IMR-90 (cell line): ENCODE data around the gene COQ4. TPM values are rescaled to one million over a fixed set of nuclear protein-coding genes. Genes with fewer than 3 reads are reported as not detected.

Source experiments
- ATAC-seq: fragments of 200-7000 bp; cut with Tn5 transposase; 2 replicates; pipeline ENCODE4 v1.9.1; 2020; ENCODE audit warnings: low read depth, mild to moderate bottlenecking, moderate library complexity
- BruUV-seq: library from RNA; stranded (reverse); fragments of 400-500 nt; replicated peaks from 2 replicates; lab custom pipeline; 2021; lab: Mats Ljungman, UMichigan
- CTCF ChIA-PET: fragments of 300-600 bp; formaldehyde crosslinking; extraction: SDS; loops from one replicate; lab custom pipeline; 2021; ENCODE audit warnings: antibody characterized with exemption; lab: Yijun Ruan, JAX
- POLR2A ChIA-PET: fragments of 300-600 bp; sonication (Branson Sonifier 250); formaldehyde crosslinking; loops from one replicate; lab custom pipeline; 2022; ENCODE audit warnings: antibody characterized with exemption; ENCODE audit not compliant: unreplicated experiment; lab: Charles Lee
- DNase-seq: peaks from one replicate; pipeline ENCODE4 v3.0.0; 2013
- H2AFZ ChIP-seq: replicated peaks from 2 replicates; pipeline ENCODE3; 2013; ENCODE audit warnings: low read length, mild to moderate bottlenecking; ENCODE audit not compliant: poor library complexity
- H2AK5ac ChIP-seq: 2 replicates; pipeline ENCODE4 v1.6.1; 2013; ENCODE audit warnings: low read depth, low read length, inconsistent platforms
- H2AK9ac ChIP-seq: replicated peaks from 2 replicates; pipeline ENCODE3; 2013; ENCODE audit warnings: mild to moderate bottlenecking, low read depth, low read length, moderate library complexity; ENCODE audit not compliant: poor library complexity
- H2BK120ac ChIP-seq: 2 replicates; pipeline ENCODE4 v1.6.1; 2013; ENCODE audit warnings: low read depth, low read length, inconsistent platforms
- H2BK15ac ChIP-seq: 3 replicates; pipeline ENCODE4 v1.6.1; 2013; ENCODE audit warnings: low read depth, low read length, inconsistent platforms
- H2BK20ac ChIP-seq: 2 replicates; pipeline ENCODE4 v1.6.1; 2013; ENCODE audit warnings: low read depth, mild to moderate bottlenecking, inconsistent platforms, low read length, moderate library complexity
- H2BK5ac ChIP-seq: 2 replicates; pipeline ENCODE4 v1.6.1; 2013; ENCODE audit warnings: mild to moderate bottlenecking, low read depth, low read length, inconsistent platforms; ENCODE audit not compliant: poor library complexity, severe bottlenecking
- H3K14ac ChIP-seq: replicated peaks from 2 replicates; pipeline ENCODE4 v1.6.1; 2013; ENCODE audit warnings: low read depth, low read length, inconsistent platforms
- H3K18ac ChIP-seq: 2 replicates; pipeline ENCODE4 v1.6.1; 2013; ENCODE audit warnings: low read depth, low read length, control low read depth
- H3K23ac ChIP-seq: 2 replicates; pipeline ENCODE4 v1.6.1; 2013; ENCODE audit warnings: low read depth, low read length, inconsistent platforms
- H3K27ac ChIP-seq: 2 replicates; pipeline ENCODE4 v1.5.1; 2013; ENCODE audit warnings: mild to moderate bottlenecking, control low read depth, low read length; ENCODE audit not compliant: insufficient read depth
- H3K27me3 ChIP-seq: 2 replicates; pipeline ENCODE4 v1.6.1; 2013; ENCODE audit warnings: low read length; ENCODE audit not compliant: control insufficient read depth, insufficient read depth
- H3K36me3 ChIP-seq: 2 replicates; pipeline ENCODE4 v1.6.1; 2013; ENCODE audit warnings: low read length, mixed read lengths; ENCODE audit not compliant: control insufficient read depth, insufficient read depth
- H3K4ac ChIP-seq: 2 replicates; pipeline ENCODE4 v1.6.1; 2013; ENCODE audit warnings: low read depth, low read length, inconsistent platforms
- H3K4me1 ChIP-seq: 2 replicates; pipeline ENCODE4 v1.6.1; 2013; ENCODE audit warnings: low read length, mixed read lengths; ENCODE audit not compliant: control insufficient read depth, insufficient read depth
- H3K4me2 ChIP-seq: 2 replicates; pipeline ENCODE4 v1.6.1; 2013; ENCODE audit warnings: low read depth, mild to moderate bottlenecking, control low read depth, low read length, moderate library complexity
- H3K4me3 ChIP-seq: 2 replicates; pipeline ENCODE4 v1.5.1; 2013; ENCODE audit warnings: low read depth, mild to moderate bottlenecking, control low read depth, low read length, moderate library complexity; ENCODE audit not compliant: insufficient read depth
- H3K56ac ChIP-seq: 2 replicates; pipeline ENCODE4 v1.6.1; 2013; ENCODE audit warnings: low read length, inconsistent platforms; ENCODE audit not compliant: insufficient read depth; ENCODE audit errors: extremely low read depth
- H3K79me1 ChIP-seq, 2 experiments: 2 replicates each; pipeline ENCODE4 v1.6.1; 2013; ENCODE audit warnings: low read length in 2 of 2, inconsistent platforms in 1 of 2, low read depth in 1 of 2
- H3K9ac ChIP-seq: 2 replicates; pipeline ENCODE4 v1.6.1; 2013; ENCODE audit warnings: low read depth, low read length, control low read depth
- H3K9me1 ChIP-seq: 2 replicates; pipeline ENCODE4 v1.6.1; 2013; ENCODE audit warnings: low read length, inconsistent platforms; ENCODE audit not compliant: insufficient read depth
- H3K9me3 ChIP-seq: 2 replicates; pipeline ENCODE4 v1.6.1; 2013; ENCODE audit warnings: low read length; ENCODE audit not compliant: control insufficient read depth, insufficient read depth
- H4K20me1 ChIP-seq: 2 replicates; pipeline ENCODE4 v1.6.1; 2013; ENCODE audit warnings: low read length, inconsistent platforms; ENCODE audit not compliant: insufficient read depth
- H4K5ac ChIP-seq: 2 replicates; pipeline ENCODE4 v1.6.1; 2013; ENCODE audit warnings: mild to moderate bottlenecking, low read depth, low read length, control low read depth
- H4K8ac ChIP-seq, 2 experiments: 2 replicates each; pipeline ENCODE4 v1.6.1; 2013; ENCODE audit warnings: low read depth in 2 of 2, low read length in 2 of 2, control low read depth in 1 of 2, inconsistent platforms in 1 of 2
- H4K91ac ChIP-seq: 2 replicates; pipeline ENCODE4 v1.6.1; 2013; ENCODE audit warnings: low read depth, low read length, inconsistent platforms; ENCODE audit not compliant: insufficient read depth
- BHLHE40 ChIP-seq: fragments of 150-350 bp; IDR thresholded peaks from 2 replicates; pipeline ENCODE4 v1.6.1; 2016; ENCODE audit warnings: mild to moderate bottlenecking, low read depth, low read length
- CEBPB ChIP-seq: IDR thresholded peaks from 2 replicates; pipeline ENCODE4 v1.6.1; 2012; ENCODE audit warnings: low read depth, low read length, improper control_type of control experiment
- FOS ChIP-seq: fragments of 150-350 bp; IDR thresholded peaks from 2 replicates; pipeline ENCODE4 v1.6.1; 2016; ENCODE audit warnings: low read depth, low read length
- POLR2A ChIP-seq: IDR thresholded peaks from 2 replicates; pipeline ENCODE4 v1.6.1; 2012; ENCODE audit warnings: mild to moderate bottlenecking, low read depth, low read length
- WGBS, 2 experiments: methylation state at CpG; one replicate each; pipeline versions ENCODE4 v1.1.5 to v1.1.7; 2013; ENCODE audit warnings: missing lambda C conversion rate in 2 of 2; ENCODE audit not compliant: insufficient read length in 1 of 2; ENCODE audit errors: extremely low coverage in 2 of 2; 5-methylcytosine and 5-hydroxymethylcytosine counted together
- dilution Hi-C: fragments of 300-500 bp; cut with HindIII; formaldehyde crosslinking; loops from one replicate; pipeline ENCODE4 v1.14.3; 2018; ENCODE audit warnings: low sequenced_read_pairs; ENCODE audit not compliant: unreplicated experiment
- in situ Hi-C: fragments of 300-500 bp; cut with MboI; formaldehyde crosslinking; loops from 3 replicates; pipeline ENCODE4 v1.14.3; 2019; ENCODE audit warnings: low sequenced_read_pairs, inconsistent platforms, mixed read lengths
- intact Hi-C: fragments of 100-400 bp; cut with micrococcal nuclease; formaldehyde crosslinking; loops from 2 replicates; pipeline ENCODE4 v1.10.0; 2022
- polyA plus RNA-seq, 3 experiments: library from polyadenylated mRNA; depleted of rRNA; stranded (reverse); fragments of >200 nt; gene quantifications; 2 replicates each; pipeline ENCODE4 v1.2.3, GENCODE V29; 2012; ENCODE audit warnings: low replicate concordance in 1 of 3
- total RNA-seq: library from RNA; depleted of rRNA; stranded (reverse); fragments of >200 nt; gene quantifications from 2 replicates; pipeline ENCODE4 v1.2.3, GENCODE V29; 2012

COQ4 gene
- total and polyA plus RNA-seq, 2 of the 4 experiments (the other 2 are of a cell fraction) = 20.1 to 41.4 TPM

GRCh38 chr9:128358090-128358489 is 35.5 kb downstream of the COQ4 start:
- H2BK5ac ChIP-seq = no peak overlapping the region
- H2BK120ac ChIP-seq = no peak overlapping the region
- no peak overlapping the region for H3K23ac ChIP-seq
- H2AK5ac ChIP-seq = no peak overlapping the region
- CTCF ChIA-PET = interaction anchor here (0.7 kb wide), 1 partner anchor 17 kb away, joined by 3 read pairs; no protein-coding TSS in a partner anchor
- H4K8ac ChIP-seq = no peak overlapping the region
- H3K14ac ChIP-seq = no peak overlapping the region
- no peak overlapping the region for H3K56ac ChIP-seq
- H3K4me2 ChIP-seq = no peak overlapping the region
- POLR2A ChIA-PET = no interaction called here
- H3K36me3 ChIP-seq = peaks cover 23% of the 10 kb centered on the region
- H2AK9ac ChIP-seq = peak overlapping the region; percentile 70
- dilution Hi-C loops (no loop called here), in situ Hi-C loops (no loop called here), intact Hi-C loops (no loop called here)
- H3K27me3 ChIP-seq = no peaks in the 10 kb centered on the region
- TF ChIP-seq POLR2A = no peak
- TF ChIP-seq FOS = no peak
- no peak for TF ChIP-seq BHLHE40
- no peak for TF ChIP-seq CEBPB
- H2BK15ac ChIP-seq = no peak overlapping the region
- H2BK20ac ChIP-seq = no peak overlapping the region
- DNase-seq (no peak), ATAC-seq (no peak)
- no peak overlapping the region for H4K5ac ChIP-seq
- H3K9ac ChIP-seq = no peak overlapping the region
- no TSS peak for BruUV-seq
- H3K18ac ChIP-seq = no peak overlapping the region
- peaks cover 3% of the 10 kb centered on the region; the same call in 1 of the 2 replicates for H3K4me1 ChIP-seq
- no peaks in the 10 kb centered on the region; a peak in 1 of 4 replicates for H3K79me1 ChIP-seq
- H4K91ac ChIP-seq = no peak overlapping the region
- WGBS, 2 experiments = 30% methylated on average over 2 of the region's 8 CpGs; no CpG with 5 or more reads in 1 of the 2 experiments
- no peak overlapping the region for H3K4ac ChIP-seq
- H3K27ac ChIP-seq = no peak overlapping the region
- H3K9me1 ChIP-seq = peaks cover 8% of the 10 kb centered on the region
- H2AFZ ChIP-seq = no peak overlapping the region
- no peak overlapping the region for H3K4me3 ChIP-seq
- no peaks in the 10 kb centered on the region for H3K9me3 ChIP-seq
- H4K20me1 ChIP-seq = no peaks in the 10 kb centered on the region
